Astrocyte of the hippocampus (primary cell): Measurements from ENCODE around the gene CRYL1.
A peak's percentile ranks its signal among the peaks of the same experiment; 100 is the strongest.

Source experiments
- DNase-seq: peaks from one replicate; pipeline ENCODE4 v3.0.0; 2011; ENCODE audit warnings: low read depth, low spot score

CRYL1 gene

GRCh38 chr13:20373861-20374260 lies 151.8 kb downstream of the CRYL1 start:
- no peak for DNase-seq

- no peak for DNase-seq
Measured at GRCh38 chr13:20371825-20372224, 153.8 kb downstream of the CRYL1 start.

GRCh38 chr13:20370815-20371421 lies 154.7 kb downstream of the CRYL1 start:
- DNase-seq, result no peak

GRCh38 chr13:20369886-20370361 lies 155.7 kb downstream of the CRYL1 start:
- DNase-seq, result no peak

- DNase-seq, result no peak
Measured at GRCh38 chr13:20366056-20366455, 159.6 kb downstream of the CRYL1 start.

GRCh38 chr13:20363603-20364002 lies 162.1 kb downstream of the CRYL1 start:
- DNase-seq, result peak; percentile 80

GRCh38 chr13:20363172-20363571 lies 162.5 kb downstream of the CRYL1 start:
- peak; percentile 12 for DNase-seq

- no peak for DNase-seq
Measured at GRCh38 chr13:20362484-20363041, 163.1 kb downstream of the CRYL1 start.

- DNase-seq, result peak; percentile 34
Measured at GRCh38 chr13:20360835-20361412, 164.7 kb downstream of the CRYL1 start.

GRCh38 chr13:20360041-20360491 lies 165.6 kb downstream of the CRYL1 start:
- peak; percentile 86 for DNase-seq

- peak; percentile 90 for DNase-seq
Measured at GRCh38 chr13:20359335-20359734, 166.3 kb downstream of the CRYL1 start.

- DNase-seq, result no peak
Measured at GRCh38 chr13:20358022-20358421, 167.6 kb downstream of the CRYL1 start.

GRCh38 chr13:20356444-20356843 lies 169.2 kb downstream of the CRYL1 start:
- peak; percentile 37 for DNase-seq

GRCh38 chr13:20354722-20355121 lies 170.9 kb downstream of the CRYL1 start:
- no peak for DNase-seq

- peak; percentile 22 for DNase-seq
Measured at GRCh38 chr13:20353973-20354372, 171.7 kb downstream of the CRYL1 start.
